Measurements from ENCODE around the gene STON2.

DNA sequence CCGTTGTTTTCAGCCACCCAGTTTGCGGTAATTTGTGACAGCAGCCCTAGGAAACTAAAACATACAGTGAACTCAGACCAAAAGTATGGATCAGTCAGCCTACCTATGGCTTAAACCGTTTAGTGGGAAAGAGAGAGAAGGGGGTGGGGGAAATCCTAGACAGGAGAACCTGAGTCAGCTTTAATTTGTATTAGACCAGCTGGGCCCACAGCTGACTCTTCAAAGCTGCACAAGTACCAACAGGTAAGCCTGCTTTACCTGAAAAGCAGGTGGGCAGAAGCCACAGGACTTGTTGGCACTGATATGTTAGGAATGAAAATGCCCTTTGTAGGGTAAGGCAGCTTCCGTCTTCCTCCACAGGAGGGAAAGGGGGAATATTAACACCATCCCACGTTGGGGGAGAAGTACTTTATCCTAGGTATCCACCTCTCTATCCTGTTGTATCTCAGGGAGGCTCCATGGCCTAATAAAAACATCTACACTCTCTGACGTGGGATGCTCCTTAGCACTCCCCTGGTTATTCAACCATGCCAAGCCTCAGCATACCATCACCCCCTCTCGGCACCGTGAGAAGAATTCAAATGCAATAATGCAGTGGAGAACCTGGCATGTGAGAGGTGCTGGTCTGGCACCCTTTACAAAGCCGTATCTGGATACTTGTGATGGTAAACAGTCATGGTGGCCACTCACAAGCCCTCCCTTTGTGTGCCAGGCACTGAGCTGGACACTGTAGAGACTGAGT is 70.3 kb downstream of the STON2 start:
- TF ChIP-seq POLR2A (IDR thresholded peaks at IDR 0.05; ENCODE audit: low read depth, low read length) (no peak), POLR2AphosphoS5 (IDR thresholded peaks at IDR 0.05; ENCODE audit: low read depth, low read length) (no peak)

Measured in GM12892 (cell line).